Hepatocyte (in vitro differentiated cells): Measurements from ENCODE around the gene SLC17A2.

Source experiments
- EZH2 ChIP-seq: fragments of 200-600 bp; sonication (generic); IDR thresholded peaks from 2 replicates; pipeline ENCODE4 v1.6.1; 2016; ENCODE audit warnings: antibody characterized with exemption, mild to moderate bottlenecking, borderline replicate concordance
- EZH2phosphoT487 ChIP-seq: fragments of 200-600 bp; sonication (generic); IDR thresholded peaks from one replicate; pipeline ENCODE4 v1.6.1; 2018; ENCODE audit warnings: antibody characterized with exemption, mild to moderate bottlenecking, low read depth, moderate library complexity; ENCODE audit not compliant: unreplicated experiment, severe bottlenecking
- TF ChIP-seq, protein P1 (sequence below): fragments of 200-600 bp; sonication (generic); IDR thresholded peaks from 2 replicates; pipeline ENCODE4 v1.5.1; 2016; ENCODE audit warnings: antibody characterized with exemption, mild to moderate bottlenecking; ENCODE audit not compliant: poor library complexity

DNA sequence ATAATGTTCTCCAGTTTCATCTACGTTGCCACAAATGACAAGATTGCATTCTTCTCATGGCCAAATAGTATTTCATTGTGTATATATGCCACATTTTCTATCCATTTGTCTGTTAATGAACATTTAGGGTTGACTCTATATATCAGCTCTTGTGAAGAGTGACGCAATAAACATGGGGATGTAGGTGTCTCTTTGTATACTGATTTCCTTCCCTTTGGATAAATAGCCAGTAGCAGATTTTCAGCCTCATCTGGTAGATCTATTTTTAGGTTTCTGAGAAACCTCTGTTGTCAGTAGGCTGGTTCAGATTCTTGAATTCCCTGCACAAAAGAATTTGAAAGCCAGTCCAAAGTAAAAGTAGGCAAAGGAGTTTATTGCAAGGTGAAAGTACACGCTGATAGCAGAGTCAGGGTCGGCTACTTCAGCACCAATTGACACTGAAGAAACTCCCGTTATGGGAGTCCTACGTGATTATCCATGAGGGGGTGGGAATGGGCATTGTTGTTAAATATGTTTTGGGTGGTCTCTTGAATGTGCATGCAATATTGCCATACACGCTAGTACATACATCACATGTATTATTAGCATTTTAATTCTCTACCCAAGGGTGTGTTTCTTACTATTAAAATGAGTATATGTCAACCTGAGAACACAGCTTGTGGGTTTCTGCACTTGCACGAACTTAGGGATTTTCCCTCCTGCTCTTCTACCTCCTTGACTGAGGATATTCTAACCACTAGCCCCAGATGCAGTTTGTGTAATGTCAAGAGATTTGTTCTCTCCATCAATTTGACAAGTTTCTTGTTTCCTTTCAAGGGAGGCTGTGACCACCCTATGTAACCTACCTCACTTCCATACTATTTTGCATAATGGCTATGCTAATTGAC, 14.4 kb upstream of the SLC17A2 start:
- TF ChIP-seq, protein P1, sequence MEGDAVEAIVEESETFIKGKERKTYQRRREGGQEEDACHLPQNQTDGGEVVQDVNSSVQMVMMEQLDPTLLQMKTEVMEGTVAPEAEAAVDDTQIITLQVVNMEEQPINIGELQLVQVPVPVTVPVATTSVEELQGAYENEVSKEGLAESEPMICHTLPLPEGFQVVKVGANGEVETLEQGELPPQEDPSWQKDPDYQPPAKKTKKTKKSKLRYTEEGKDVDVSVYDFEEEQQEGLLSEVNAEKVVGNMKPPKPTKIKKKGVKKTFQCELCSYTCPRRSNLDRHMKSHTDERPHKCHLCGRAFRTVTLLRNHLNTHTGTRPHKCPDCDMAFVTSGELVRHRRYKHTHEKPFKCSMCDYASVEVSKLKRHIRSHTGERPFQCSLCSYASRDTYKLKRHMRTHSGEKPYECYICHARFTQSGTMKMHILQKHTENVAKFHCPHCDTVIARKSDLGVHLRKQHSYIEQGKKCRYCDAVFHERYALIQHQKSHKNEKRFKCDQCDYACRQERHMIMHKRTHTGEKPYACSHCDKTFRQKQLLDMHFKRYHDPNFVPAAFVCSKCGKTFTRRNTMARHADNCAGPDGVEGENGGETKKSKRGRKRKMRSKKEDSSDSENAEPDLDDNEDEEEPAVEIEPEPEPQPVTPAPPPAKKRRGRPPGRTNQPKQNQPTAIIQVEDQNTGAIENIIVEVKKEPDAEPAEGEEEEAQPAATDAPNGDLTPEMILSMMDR: no peak
- TF ChIP-seq EZH2 (no peak), EZH2phosphoT487 (no peak)
